Stimulated activated CD4-positive, alpha-beta T cell treated with anti-CD3 and anti-CD28 coated beads, Interleukin-12 subunit alpha, Interleukin-12 subunit beta, amount 100 ng/mL, for 4 hours (primary cell): Measurements from ENCODE around the gene LPGAT1.
"Not testable (repeated sequence)": the region's sequence is repeated elsewhere in the genome, so short reads cannot be mapped to it uniquely, and the experiment has no call there.

Experiments used
- DNase-seq: peaks from one replicate; pipeline ENCODE4 v3.0.0-alpha.2; 2020

The LPGAT1 gene

GRCh38 chr1:211699059-211699458 is 131.5 kb downstream of the LPGAT1 start:
- DNase-seq, result no peak

GRCh38 chr1:211698161-211699026 is 132.2 kb downstream of the LPGAT1 start:
- DNase-seq, result peak; percentile 74

GRCh38 chr1:211697356-211697755 is 133.2 kb downstream of the LPGAT1 start:
- no peak for DNase-seq

DNA sequence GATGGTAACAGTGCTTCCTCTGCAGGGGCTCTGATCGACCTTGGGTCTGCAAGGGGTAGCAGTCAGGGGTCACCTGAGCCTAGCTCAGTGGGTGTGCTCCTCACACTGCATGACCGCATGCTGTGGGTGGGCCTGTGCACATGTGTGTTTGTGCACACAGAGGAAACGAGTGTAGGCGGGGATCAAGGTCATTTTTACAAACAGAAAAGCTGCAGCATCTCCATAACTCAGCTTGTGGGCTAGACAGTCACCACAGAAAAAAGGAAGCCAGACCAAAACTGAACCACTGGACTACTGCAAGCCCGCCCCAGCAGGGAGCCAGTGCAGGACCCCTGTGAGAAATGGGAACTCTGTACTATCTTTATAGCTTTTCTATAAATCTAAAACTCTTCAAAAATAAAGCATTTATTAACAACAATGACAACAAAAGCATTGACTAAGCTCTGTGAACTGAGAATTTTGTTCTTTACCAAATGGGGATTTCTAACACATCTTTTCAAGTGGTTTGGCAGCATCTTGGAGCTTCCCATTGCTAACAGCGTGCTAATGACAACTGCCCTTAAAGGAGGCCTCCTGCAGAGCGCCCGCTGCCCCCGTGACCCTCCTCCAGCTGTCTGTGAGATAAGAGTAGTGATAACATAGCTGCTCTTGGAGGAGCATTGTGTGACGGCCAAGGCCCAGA is 135.3 kb downstream of the LPGAT1 start:
- DNase-seq, result no peak

GRCh38 chr1:211693911-211694310 is 136.7 kb downstream of the LPGAT1 start:
- DNase-seq, result not testable (repeated sequence)
